AG04450 (cell line): ENCODE measurements around the gene C2CD5. TPM values are rescaled to one million over a fixed set of nuclear protein-coding genes. Genes with fewer than 3 reads are reported as not detected.

ENCODE experiments used
- CTCF ChIA-PET: fragments of 300-600, 350-600 bp; formaldehyde crosslinking; extraction: SDS; loops from one replicate; lab custom pipeline; 2022; ENCODE audit warnings: antibody characterized with exemption, inconsistent platforms; lab: Charles Lee
- POLR2A ChIA-PET: fragments of 350-600 bp; formaldehyde crosslinking; extraction: SDS; loops from one replicate; lab custom pipeline; 2021; ENCODE audit warnings: antibody characterized with exemption, inconsistent platforms; lab: Yijun Ruan, JAX
- DNase-seq: peaks from one replicate; pipeline ENCODE4 v3.0.0-alpha.2; 2011; ENCODE audit warnings: low read depth, low spot score
- H3K27ac ChIP-seq: one replicate; pipeline ENCODE4 v1.5.1; 2012; ENCODE audit warnings: low read depth, low read length, control low read depth
- H3K27me3 ChIP-seq: one replicate; pipeline ENCODE4 v1.6.0; 2012; ENCODE audit warnings: low read length; ENCODE audit not compliant: control insufficient read depth, insufficient read depth
- H3K4me3 ChIP-seq: 2 replicates; pipeline ENCODE4 v1.5.1; 2011; ENCODE audit warnings: mild to moderate bottlenecking, low read depth, low read length, control low read depth
- H3K9me3 ChIP-seq: 2 replicates; pipeline ENCODE4 v1.5.1; 2012; ENCODE audit warnings: low read length; ENCODE audit not compliant: control insufficient read depth, insufficient read depth
- polyA plus RNA-seq: library from polyadenylated mRNA; depleted of rRNA; stranded (reverse); fragments of >200 nt; gene quantifications from 2 replicates; pipeline ENCODE4 v1.2.3, GENCODE V29; 2011
- TF ChIP-seq, protein P1 (sequence below): IDR thresholded peaks from 2 replicates; pipeline ENCODE4 v1.5.1; 2011; ENCODE audit warnings: low read depth, low read length, control low read depth, inconsistent platforms

The C2CD5 gene
- polyA plus RNA-seq, 1 experiment: 38.3 TPM

DNA sequence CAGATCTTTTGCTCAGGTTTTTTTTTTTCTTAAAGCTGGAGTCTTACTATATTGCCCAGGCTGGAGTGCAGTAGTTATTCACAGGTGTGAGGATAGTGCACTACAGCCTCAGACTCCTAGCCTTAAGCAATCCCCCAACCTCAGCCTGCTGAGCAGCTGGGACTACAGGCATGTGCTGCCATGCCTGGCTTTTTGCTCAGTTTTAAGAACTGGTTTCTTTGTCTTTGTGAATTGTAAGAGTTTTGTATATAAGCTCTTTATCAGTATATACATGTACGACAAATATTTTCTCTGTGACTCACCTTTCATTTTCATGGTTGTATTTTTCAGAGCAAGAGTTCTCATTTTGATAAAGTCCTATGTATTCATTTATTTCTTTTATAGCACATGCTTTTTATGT, 33.3 kb upstream of the C2CD5 start:
- TF ChIP-seq, protein P1, sequence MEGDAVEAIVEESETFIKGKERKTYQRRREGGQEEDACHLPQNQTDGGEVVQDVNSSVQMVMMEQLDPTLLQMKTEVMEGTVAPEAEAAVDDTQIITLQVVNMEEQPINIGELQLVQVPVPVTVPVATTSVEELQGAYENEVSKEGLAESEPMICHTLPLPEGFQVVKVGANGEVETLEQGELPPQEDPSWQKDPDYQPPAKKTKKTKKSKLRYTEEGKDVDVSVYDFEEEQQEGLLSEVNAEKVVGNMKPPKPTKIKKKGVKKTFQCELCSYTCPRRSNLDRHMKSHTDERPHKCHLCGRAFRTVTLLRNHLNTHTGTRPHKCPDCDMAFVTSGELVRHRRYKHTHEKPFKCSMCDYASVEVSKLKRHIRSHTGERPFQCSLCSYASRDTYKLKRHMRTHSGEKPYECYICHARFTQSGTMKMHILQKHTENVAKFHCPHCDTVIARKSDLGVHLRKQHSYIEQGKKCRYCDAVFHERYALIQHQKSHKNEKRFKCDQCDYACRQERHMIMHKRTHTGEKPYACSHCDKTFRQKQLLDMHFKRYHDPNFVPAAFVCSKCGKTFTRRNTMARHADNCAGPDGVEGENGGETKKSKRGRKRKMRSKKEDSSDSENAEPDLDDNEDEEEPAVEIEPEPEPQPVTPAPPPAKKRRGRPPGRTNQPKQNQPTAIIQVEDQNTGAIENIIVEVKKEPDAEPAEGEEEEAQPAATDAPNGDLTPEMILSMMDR: no peak
- H3K9me3 ChIP-seq: no peaks in the 10 kb centered on the region
- H3K4me3 ChIP-seq: no peak overlapping the region
- POLR2A ChIA-PET: no interaction called here
- no peaks in the 10 kb centered on the region for H3K27me3 ChIP-seq
- no peak overlapping the region for H3K27ac ChIP-seq
- CTCF ChIA-PET: no interaction called here
- DNase-seq: no peak

DNA sequence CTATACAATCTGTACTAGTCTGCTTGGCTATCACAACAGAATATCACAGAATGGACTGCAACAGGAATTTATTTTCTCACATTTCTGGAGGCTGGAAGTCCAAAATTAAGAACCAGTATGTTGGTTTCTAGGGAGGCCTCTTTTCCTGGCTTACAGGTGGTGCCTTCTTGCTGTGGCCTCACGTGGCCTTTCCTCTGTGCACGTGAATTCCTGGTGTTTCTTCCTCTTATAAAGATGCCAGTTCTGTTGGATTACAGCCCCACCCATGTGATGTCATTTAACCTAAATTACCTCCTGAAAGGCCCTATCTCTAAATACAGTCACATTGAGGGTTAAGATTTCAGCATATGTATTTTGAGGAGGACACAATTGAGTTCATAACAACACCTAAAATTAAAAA, 32.1 kb upstream of the C2CD5 start:
- no peak overlapping the region for H3K27ac ChIP-seq
- TF ChIP-seq, protein P1: no peak
- no peaks in the 10 kb centered on the region for H3K27me3 ChIP-seq
- no peaks in the 10 kb centered on the region for H3K9me3 ChIP-seq
- CTCF ChIA-PET: no interaction called here
- POLR2A ChIA-PET: no interaction called here
- no peak overlapping the region for H3K4me3 ChIP-seq
- DNase-seq: no peak

DNA sequence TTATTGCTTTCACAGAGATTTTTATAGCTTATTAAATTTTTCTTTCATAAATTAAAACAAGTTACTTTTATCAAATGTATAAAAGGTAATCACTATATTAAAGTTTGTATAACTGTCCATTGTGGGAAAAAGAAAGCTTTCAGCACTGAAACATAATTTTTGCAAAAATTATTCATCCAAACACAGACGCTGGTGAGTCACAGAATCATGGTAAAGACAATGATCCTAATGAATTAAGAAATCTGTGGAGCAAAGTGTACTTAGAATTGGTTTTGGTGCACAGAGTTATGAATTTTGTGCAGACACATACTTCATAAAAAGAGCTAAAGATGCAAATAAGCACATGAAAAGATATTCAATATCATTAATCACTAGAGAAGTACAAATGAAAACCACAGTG, 31.7 kb upstream of the C2CD5 start:
- no peaks in the 10 kb centered on the region for H3K9me3 ChIP-seq
- CTCF ChIA-PET: no interaction called here

DNA sequence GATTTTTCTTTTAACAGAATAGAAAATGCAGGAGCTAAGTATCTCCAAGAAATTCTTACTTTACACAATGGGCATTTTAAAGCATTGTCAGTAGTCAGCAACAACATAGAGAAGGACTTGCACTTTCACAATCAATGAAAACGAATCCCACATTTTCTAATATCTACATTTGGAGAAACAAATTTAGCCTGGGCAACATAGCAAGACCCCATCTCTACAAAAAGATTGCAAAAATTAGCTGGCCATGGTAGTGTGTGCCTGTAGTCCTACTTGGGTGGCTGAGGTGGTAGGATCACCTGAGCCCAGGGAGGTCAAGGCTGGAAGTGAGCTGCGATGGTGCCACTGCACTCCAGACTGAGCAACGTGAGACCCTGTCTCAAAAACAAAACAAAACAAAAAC, 30.6 kb upstream of the C2CD5 start:
- POLR2A ChIA-PET: no interaction called here
- Histone ChIP-seq H3K9me3 (no peaks in the 10 kb centered on the region), H3K4me3 (no peak overlapping the region), H3K27ac (no peak overlapping the region), H3K27me3 (no peaks in the 10 kb centered on the region)
- TF ChIP-seq, protein P1: no peak
- CTCF ChIA-PET: no interaction called here
- no peak for DNase-seq

More for the DNA sequence above, 31.7 kb upstream of the C2CD5 start:
- TF ChIP-seq, protein P1: no peak
- Histone ChIP-seq H3K27ac (no peak overlapping the region), H3K27me3 (no peaks in the 10 kb centered on the region), H3K4me3 (no peak overlapping the region)
- POLR2A ChIA-PET: no interaction called here
- no peak for DNase-seq

DNA sequence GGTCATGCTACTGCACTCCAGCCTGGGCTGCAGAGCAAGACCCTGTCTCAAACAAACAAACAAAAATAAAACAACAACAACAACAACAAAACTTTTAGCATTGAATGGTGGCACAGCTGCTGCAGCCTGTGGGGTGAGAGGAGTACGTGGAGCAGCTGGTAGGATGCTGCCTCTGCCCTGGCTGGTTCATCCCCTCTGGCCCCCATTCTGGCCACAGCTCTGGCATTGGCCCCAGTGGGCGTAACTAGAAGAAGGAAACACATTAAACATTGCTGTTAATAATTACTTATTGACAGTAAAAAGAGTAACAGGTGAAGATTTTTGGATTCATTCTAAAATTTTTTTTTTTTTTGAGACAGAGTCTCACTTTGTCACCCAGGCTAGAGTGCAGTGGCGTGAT, 28.8 kb upstream of the C2CD5 start:
- ChIA-PET CTCF (no interaction called here), POLR2A (no interaction called here)
- TF ChIP-seq, protein P1: no peak

More for the DNA sequence above, 28.8 kb upstream of the C2CD5 start:
- Histone ChIP-seq H3K9me3 (no peaks in the 10 kb centered on the region), H3K27ac (no peak overlapping the region), H3K27me3 (no peaks in the 10 kb centered on the region), H3K4me3 (no peak overlapping the region)
- DNase-seq: no peak
